ENCODE data around the gene NSUN5.

DNA sequence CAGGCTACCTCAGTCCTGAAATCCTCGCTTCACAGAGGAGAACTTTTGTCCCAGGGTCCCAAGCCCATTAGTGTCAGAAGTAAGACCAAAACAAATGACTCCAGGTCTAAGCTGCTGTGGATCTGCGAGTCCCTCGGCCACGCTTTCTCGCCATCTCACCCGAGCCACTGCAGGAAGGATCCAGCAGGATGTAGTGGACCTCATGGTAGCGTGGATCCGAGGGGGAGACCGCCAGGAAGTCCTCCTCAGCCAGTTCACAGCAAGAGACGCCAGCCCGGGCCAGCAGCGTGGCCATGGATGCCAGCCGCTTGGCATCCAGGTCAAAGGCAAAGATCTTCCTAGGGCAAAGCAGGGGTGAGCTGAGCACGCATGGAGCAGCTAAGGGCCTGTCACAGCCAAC is 4.6 kb downstream of the NSUN5 start:
- no peak for TF ChIP-seq EZH2 (IDR thresholded peaks at IDR 0.05; ENCODE audit: insufficient read depth, poor library complexity, severe bottlenecking)
- no peak for TF ChIP-seq EZH2phosphoT487 (IDR thresholded peaks at IDR 0.05; ENCODE audit: insufficient read depth, low read depth)

All from GM23248 (cell line).